DOHH2 (cell line): ENCODE data around the gene P2RY1.

ENCODE experiments used
- H3F3A ChIP-seq: fragments of 200-600 bp; sonication (generic), shearing (Covaris generic); 2 replicates; pipeline ENCODE4 v1.6.0; 2016; ENCODE audit warnings: antibody characterized with exemption, mild to moderate bottlenecking; ENCODE audit not compliant: control insufficient read depth, insufficient read depth
- H3K27ac ChIP-seq: fragments of 200-600 bp; sonication (generic); 2 replicates; pipeline ENCODE4 v1.5.1; 2014; ENCODE audit warnings: low read depth, mild to moderate bottlenecking, low read length, moderate library complexity
- H3K27me3 ChIP-seq: fragments of 200-600 bp; sonication (generic); 2 replicates; pipeline ENCODE4 v1.6.1; 2014; ENCODE audit warnings: mild to moderate bottlenecking, low read length, mixed read lengths; ENCODE audit not compliant: control insufficient read depth
- H3K36me3 ChIP-seq: fragments of 200-600 bp; sonication (generic); 2 replicates; pipeline ENCODE4 v1.6.1; 2014; ENCODE audit warnings: mild to moderate bottlenecking, low read length, moderate library complexity, mixed read lengths; ENCODE audit not compliant: control insufficient read depth
- H3K4me1 ChIP-seq: fragments of 200-600 bp; sonication (generic); 2 replicates; pipeline ENCODE4 v1.6.1; 2014; ENCODE audit warnings: mild to moderate bottlenecking, low read length, mixed read lengths; ENCODE audit not compliant: control insufficient read depth
- H3K4me2 ChIP-seq: fragments of 200-600 bp; sonication (generic); 2 replicates; pipeline ENCODE4 v1.6.0; 2014; ENCODE audit warnings: mild to moderate bottlenecking, low read length, moderate library complexity
- H3K4me3 ChIP-seq: fragments of 200-600 bp; sonication (generic); 2 replicates; pipeline ENCODE4 v1.5.1; 2014; ENCODE audit warnings: mild to moderate bottlenecking, low read length, mixed read lengths
- H3K79me2 ChIP-seq: fragments of 200-600 bp; sonication (generic); 2 replicates; pipeline ENCODE4 v1.6.1; 2014; ENCODE audit warnings: mild to moderate bottlenecking, low read length, mixed read lengths; ENCODE audit not compliant: control insufficient read depth
- H3K9me2 ChIP-seq: fragments of 200-600 bp; sonication (generic); replicated peaks from 2 replicates; pipeline ENCODE4 v1.6.1; 2014; ENCODE audit warnings: mild to moderate bottlenecking, low read length, mixed read lengths; ENCODE audit not compliant: control insufficient read depth
- H3K9me3 ChIP-seq: fragments of 200-600 bp; sonication (generic); 2 replicates; pipeline ENCODE4 v1.6.1; 2014; ENCODE audit warnings: antibody characterized with exemption, low read length, mixed read lengths; ENCODE audit not compliant: control insufficient read depth, insufficient read depth
- H4K20me1 ChIP-seq: fragments of 200-600 bp; sonication (generic); 2 replicates; pipeline ENCODE4 v1.6.0; 2014; ENCODE audit warnings: low read depth, mild to moderate bottlenecking, antibody characterized with exemption, low read length, moderate library complexity; ENCODE audit not compliant: control insufficient read depth, insufficient read depth
- CTCF ChIP-seq: fragments of 200-600 bp; sonication (generic); IDR thresholded peaks from one replicate; pipeline ENCODE4 v1.5.1; 2014; ENCODE audit warnings: antibody characterized with exemption, mild to moderate bottlenecking, low read depth, low read length; ENCODE audit not compliant: poor library complexity, severe bottlenecking
- EZH2phosphoT487 ChIP-seq: fragments of 200-600 bp; sonication (generic); IDR thresholded peaks from 2 replicates; pipeline ENCODE4 v1.6.1; 2017; ENCODE audit warnings: borderline replicate concordance, mild to moderate bottlenecking, antibody characterized with exemption, low read length, moderate library complexity, mixed read lengths

P2RY1 gene

GRCh38 chr3:152828075-152828840 is 6.7 kb upstream of the P2RY1 start:
- no peaks in the 10 kb centered on the region for H3K36me3 ChIP-seq
- no peak for TF ChIP-seq CTCF
- no peak for TF ChIP-seq EZH2phosphoT487
- H3K9me3 ChIP-seq: no peaks in the 10 kb centered on the region
- no peaks in the 10 kb centered on the region for H4K20me1 ChIP-seq
- no peak overlapping the region for H3K4me2 ChIP-seq
- no peak overlapping the region for H3K27ac ChIP-seq
- no peaks in the 10 kb centered on the region for H3K9me2 ChIP-seq
- no peaks in the 10 kb centered on the region for H3F3A ChIP-seq
- H3K4me3 ChIP-seq: no peak overlapping the region
- no peaks in the 10 kb centered on the region for H3K27me3 ChIP-seq
- H3K4me1 ChIP-seq: no peaks in the 10 kb centered on the region
- H3K79me2 ChIP-seq: no peaks in the 10 kb centered on the region

GRCh38 chr3:152830245-152830644 is 4.7 kb upstream of the P2RY1 start:
- Histone ChIP-seq H3K9me2 (no peaks in the 10 kb centered on the region), H3K27ac (no peak overlapping the region), H3K4me1 (no peaks in the 10 kb centered on the region), H4K20me1 (no peaks in the 10 kb centered on the region), H3F3A (no peaks in the 10 kb centered on the region), H3K4me3 (no peak overlapping the region), H3K27me3 (no peaks in the 10 kb centered on the region), H3K36me3 (no peaks in the 10 kb centered on the region), H3K79me2 (no peaks in the 10 kb centered on the region), H3K9me3 (no peaks in the 10 kb centered on the region), H3K4me2 (no peak overlapping the region)
- TF ChIP-seq EZH2phosphoT487 (no peak), CTCF (no peak)

- Histone ChIP-seq H3K9me3 (no peaks in the 10 kb centered on the region), H3F3A (no peaks in the 10 kb centered on the region), H3K36me3 (no peaks in the 10 kb centered on the region), H3K27ac (no peak overlapping the region), H3K4me1 (no peaks in the 10 kb centered on the region), H3K79me2 (no peaks in the 10 kb centered on the region), H3K4me3 (no peak overlapping the region), H3K4me2 (no peak overlapping the region), H3K27me3 (no peaks in the 10 kb centered on the region), H3K9me2 (no peaks in the 10 kb centered on the region), H4K20me1 (no peaks in the 10 kb centered on the region)
- TF ChIP-seq CTCF: no peak
These were observed 2.9 kb upstream of the P2RY1 start for GRCh38 chr3:152832046-152832445.
